ENCODE results near the gene SYT11. TPM values are rescaled to one million over a fixed set of nuclear protein-coding genes. Genes with fewer than 3 reads are reported as not detected.

SYT11 gene
- total and polyA plus RNA-seq, 4 donors: 0.49 to 1.2 (median 0.76) TPM

DNA sequence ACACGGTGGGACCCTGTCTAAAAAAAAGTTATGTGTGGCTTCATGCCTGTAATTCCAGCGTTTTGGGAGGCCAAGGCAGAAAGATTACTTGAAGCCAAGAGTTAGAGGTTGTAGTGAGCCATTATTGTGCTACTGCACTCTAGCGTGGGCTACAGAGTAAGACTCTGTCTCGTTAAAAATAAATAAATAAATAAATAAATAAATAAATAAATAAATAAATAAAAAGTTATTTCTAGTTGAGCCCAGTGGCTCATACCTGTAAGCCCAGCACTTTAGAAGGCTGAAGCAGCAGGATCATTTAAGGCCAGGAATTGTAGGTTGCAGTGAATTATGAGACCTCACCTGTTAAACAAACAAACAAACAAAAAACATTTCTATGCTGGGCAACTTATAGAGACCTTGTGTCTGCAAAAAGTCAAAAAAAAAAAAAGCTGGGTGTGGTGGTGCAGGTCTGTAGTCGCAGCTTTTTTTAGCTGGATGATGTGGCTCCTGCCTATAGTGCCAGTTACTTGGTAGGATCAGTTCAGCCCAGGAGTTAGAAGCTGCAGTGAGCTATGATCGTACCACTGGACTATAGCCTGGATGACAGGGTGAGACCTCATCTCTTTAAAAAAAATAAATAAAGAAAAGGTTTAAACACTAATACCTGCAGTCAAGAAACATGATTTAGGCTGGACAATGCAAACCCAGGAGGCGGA is 27.9 kb upstream of the SYT11 start:
- H3K36me3 ChIP-seq (ENCODE audit: control insufficient read depth in 4 of 4, insufficient read depth in 3 of 4, low read depth in 1 of 4, low read length in 3 of 4): peaks cover 2 to 4% (median 4%) of the 10 kb centered on the region in 4 donors
- no peak for DNase-seq (ENCODE audit: low spot score)
- no peaks in the 10 kb centered on the region for H3K9me3 ChIP-seq (ENCODE audit: control insufficient read depth in 4 of 4, low read length in 3 of 4)
- WGBS: 97% methylated on average over 7 of the region's 7 CpGs
- TF ChIP-seq FOXA1 (IDR thresholded peaks at IDR 0.05) (no peak), SP1 (IDR thresholded peaks at IDR 0.05) (no peak), RAD21 (IDR thresholded peaks at IDR 0.05) (no peak), RXRA (IDR thresholded peaks at IDR 0.05) (no peak), EGR1 (IDR thresholded peaks at IDR 0.05; ENCODE audit: low read depth in 2 of 2) (no peak), HNF4G (IDR thresholded peaks at IDR 0.05) (no peak), FOXA2 (IDR thresholded peaks at IDR 0.05) (no peak)
- TF ChIP-seq, protein P1, sequence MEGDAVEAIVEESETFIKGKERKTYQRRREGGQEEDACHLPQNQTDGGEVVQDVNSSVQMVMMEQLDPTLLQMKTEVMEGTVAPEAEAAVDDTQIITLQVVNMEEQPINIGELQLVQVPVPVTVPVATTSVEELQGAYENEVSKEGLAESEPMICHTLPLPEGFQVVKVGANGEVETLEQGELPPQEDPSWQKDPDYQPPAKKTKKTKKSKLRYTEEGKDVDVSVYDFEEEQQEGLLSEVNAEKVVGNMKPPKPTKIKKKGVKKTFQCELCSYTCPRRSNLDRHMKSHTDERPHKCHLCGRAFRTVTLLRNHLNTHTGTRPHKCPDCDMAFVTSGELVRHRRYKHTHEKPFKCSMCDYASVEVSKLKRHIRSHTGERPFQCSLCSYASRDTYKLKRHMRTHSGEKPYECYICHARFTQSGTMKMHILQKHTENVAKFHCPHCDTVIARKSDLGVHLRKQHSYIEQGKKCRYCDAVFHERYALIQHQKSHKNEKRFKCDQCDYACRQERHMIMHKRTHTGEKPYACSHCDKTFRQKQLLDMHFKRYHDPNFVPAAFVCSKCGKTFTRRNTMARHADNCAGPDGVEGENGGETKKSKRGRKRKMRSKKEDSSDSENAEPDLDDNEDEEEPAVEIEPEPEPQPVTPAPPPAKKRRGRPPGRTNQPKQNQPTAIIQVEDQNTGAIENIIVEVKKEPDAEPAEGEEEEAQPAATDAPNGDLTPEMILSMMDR (IDR thresholded peaks at IDR 0.05; ENCODE audit: low read depth, low read length, missing input control): no peak
- TF ChIP-seq, protein P2, sequence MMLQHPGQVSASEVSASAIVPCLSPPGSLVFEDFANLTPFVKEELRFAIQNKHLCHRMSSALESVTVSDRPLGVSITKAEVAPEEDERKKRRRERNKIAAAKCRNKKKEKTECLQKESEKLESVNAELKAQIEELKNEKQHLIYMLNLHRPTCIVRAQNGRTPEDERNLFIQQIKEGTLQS (IDR thresholded peaks at IDR 0.05): no peak
- TF ChIP-seq, protein P3, sequence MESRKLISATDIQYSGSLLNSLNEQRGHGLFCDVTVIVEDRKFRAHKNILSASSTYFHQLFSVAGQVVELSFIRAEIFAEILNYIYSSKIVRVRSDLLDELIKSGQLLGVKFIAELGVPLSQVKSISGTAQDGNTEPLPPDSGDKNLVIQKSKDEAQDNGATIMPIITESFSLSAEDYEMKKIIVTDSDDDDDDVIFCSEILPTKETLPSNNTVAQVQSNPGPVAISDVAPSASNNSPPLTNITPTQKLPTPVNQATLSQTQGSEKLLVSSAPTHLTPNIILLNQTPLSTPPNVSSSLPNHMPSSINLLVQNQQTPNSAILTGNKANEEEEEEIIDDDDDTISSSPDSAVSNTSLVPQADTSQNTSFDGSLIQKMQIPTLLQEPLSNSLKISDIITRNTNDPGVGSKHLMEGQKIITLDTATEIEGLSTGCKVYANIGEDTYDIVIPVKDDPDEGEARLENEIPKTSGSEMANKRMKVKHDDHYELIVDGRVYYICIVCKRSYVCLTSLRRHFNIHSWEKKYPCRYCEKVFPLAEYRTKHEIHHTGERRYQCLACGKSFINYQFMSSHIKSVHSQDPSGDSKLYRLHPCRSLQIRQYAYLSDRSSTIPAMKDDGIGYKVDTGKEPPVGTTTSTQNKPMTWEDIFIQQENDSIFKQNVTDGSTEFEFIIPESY (IDR thresholded peaks at IDR 0.05): no peak
- TF ChIP-seq, protein P4, sequence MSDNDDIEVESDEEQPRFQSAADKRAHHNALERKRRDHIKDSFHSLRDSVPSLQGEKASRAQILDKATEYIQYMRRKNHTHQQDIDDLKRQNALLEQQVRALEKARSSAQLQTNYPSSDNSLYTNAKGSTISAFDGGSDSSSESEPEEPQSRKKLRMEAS (IDR thresholded peaks at IDR 0.05): no peak
- peaks cover 0 to 1% (median 0%) of the 10 kb centered on the region in 4 donors for H3K4me1 ChIP-seq (ENCODE audit: control insufficient read depth in 4 of 4, insufficient read depth in 4 of 4, low read length in 3 of 4)
- H3K27me3 ChIP-seq (ENCODE audit: control insufficient read depth in 4 of 4, insufficient read depth in 4 of 4, low read length in 3 of 4): no peaks in the 10 kb centered on the region
- H3K27ac ChIP-seq (ENCODE audit: low read depth in 1 of 2, low read length in 2 of 2): no peak overlapping the region
- no peak overlapping the region for H3K4me3 ChIP-seq (ENCODE audit: low read depth in 1 of 3, low read length in 3 of 3)
- no peak overlapping the region for H3K9ac ChIP-seq (ENCODE audit: low read depth in 1 of 2, low read length in 2 of 2)

DNA sequence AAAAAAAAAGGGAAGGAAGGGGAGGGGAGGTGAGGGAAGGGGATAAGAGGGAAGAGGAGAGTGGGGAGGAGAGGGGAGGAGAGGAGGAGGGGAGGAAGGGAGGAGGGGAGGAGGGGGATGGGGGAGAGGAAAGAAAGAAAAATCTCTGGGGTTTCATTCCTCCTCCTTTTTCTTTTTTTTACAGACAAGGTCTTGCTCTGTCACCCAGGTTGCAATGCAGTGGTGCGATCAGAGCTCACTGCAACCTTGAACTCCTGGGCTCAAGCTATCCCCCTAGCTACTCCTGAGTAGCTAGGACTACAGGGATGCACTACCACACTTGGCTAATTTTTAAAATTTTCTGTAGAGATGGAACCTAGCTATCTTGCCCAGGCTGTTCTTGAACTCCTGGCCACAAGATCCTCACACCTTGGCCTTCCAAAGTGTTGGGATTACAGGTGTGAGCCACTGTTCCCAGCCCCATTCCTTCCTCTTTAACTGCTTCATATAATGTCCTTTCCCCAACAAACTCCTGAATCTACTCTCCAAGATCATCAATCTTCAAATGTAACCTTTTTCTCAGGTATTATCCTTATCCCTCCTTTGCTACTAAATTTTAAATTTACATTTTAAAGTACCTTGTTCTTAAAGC is 25.6 kb upstream of the SYT11 start:
- no peaks in the 10 kb centered on the region for H3K4me1 ChIP-seq (ENCODE audit: control insufficient read depth in 4 of 4, insufficient read depth in 4 of 4, low read length in 3 of 4)
- TF ChIP-seq SP1 (IDR thresholded peaks at IDR 0.05) (no peak), YY1 (IDR thresholded peaks at IDR 0.05) (no peak), FOXA1 (IDR thresholded peaks at IDR 0.05) (no peak), JUND (IDR thresholded peaks at IDR 0.05) (no peak), HNF4G (IDR thresholded peaks at IDR 0.05) (no peak), EGR1 (IDR thresholded peaks at IDR 0.05; ENCODE audit: low read depth in 2 of 2) (no peak), RXRA (IDR thresholded peaks at IDR 0.05) (no peak), RAD21 (IDR thresholded peaks at IDR 0.05) (no peak), HNF4A (conservative IDR thresholded peaks at IDR 0.05) (no peak), TAF1 (conservative IDR thresholded peaks at IDR 0.05) (no peak)
- TF ChIP-seq, protein P4 (IDR thresholded peaks at IDR 0.05): no peak
- TF ChIP-seq, protein P5, sequence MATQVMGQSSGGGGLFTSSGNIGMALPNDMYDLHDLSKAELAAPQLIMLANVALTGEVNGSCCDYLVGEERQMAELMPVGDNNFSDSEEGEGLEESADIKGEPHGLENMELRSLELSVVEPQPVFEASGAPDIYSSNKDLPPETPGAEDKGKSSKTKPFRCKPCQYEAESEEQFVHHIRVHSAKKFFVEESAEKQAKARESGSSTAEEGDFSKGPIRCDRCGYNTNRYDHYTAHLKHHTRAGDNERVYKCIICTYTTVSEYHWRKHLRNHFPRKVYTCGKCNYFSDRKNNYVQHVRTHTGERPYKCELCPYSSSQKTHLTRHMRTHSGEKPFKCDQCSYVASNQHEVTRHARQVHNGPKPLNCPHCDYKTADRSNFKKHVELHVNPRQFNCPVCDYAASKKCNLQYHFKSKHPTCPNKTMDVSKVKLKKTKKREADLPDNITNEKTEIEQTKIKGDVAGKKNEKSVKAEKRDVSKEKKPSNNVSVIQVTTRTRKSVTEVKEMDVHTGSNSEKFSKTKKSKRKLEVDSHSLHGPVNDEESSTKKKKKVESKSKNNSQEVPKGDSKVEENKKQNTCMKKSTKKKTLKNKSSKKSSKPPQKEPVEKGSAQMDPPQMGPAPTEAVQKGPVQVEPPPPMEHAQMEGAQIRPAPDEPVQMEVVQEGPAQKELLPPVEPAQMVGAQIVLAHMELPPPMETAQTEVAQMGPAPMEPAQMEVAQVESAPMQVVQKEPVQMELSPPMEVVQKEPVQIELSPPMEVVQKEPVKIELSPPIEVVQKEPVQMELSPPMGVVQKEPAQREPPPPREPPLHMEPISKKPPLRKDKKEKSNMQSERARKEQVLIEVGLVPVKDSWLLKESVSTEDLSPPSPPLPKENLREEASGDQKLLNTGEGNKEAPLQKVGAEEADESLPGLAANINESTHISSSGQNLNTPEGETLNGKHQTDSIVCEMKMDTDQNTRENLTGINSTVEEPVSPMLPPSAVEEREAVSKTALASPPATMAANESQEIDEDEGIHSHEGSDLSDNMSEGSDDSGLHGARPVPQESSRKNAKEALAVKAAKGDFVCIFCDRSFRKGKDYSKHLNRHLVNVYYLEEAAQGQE (IDR thresholded peaks at IDR 0.05): no peak
- TF ChIP-seq, protein P1 (IDR thresholded peaks at IDR 0.05; ENCODE audit: low read depth, low read length, missing input control): no peak
- TF ChIP-seq, protein P2 (IDR thresholded peaks at IDR 0.05): no peak
- TF ChIP-seq, protein P3 (IDR thresholded peaks at IDR 0.05): no peak

More for the DNA sequence above, 25.6 kb upstream of the SYT11 start:
- DNase-seq (ENCODE audit: low spot score): no peak
- WGBS: 89% methylated on average over 1 of the region's 1 CpG
- H3K4me3 ChIP-seq (ENCODE audit: low read depth in 1 of 3, low read length in 3 of 3): no peak overlapping the region
- H3K36me3 ChIP-seq (ENCODE audit: control insufficient read depth in 4 of 4, insufficient read depth in 3 of 4, low read depth in 1 of 4, low read length in 3 of 4): peaks cover 0 to 2% (median 0%) of the 10 kb centered on the region in 4 donors
- no peaks in the 10 kb centered on the region for H3K9me3 ChIP-seq (ENCODE audit: control insufficient read depth in 4 of 4, low read length in 3 of 4)
- no peaks in the 10 kb centered on the region for H3K27me3 ChIP-seq (ENCODE audit: control insufficient read depth in 4 of 4, insufficient read depth in 4 of 4, low read length in 3 of 4)
- H3K27ac ChIP-seq (ENCODE audit: low read depth in 1 of 2, low read length in 2 of 2): no peak overlapping the region
- no peak overlapping the region for H3K9ac ChIP-seq (ENCODE audit: low read depth in 1 of 2, low read length in 2 of 2)
